Bone marrow (tissue), 2 donors: ENCODE data around the gene ZPR1.

Source experiments
- DNase-seq, 2 donors: peaks; one replicate each; lab custom pipeline; 2025; lab: John Stamatoyannopoulos, UW

The ZPR1 gene

DNA sequence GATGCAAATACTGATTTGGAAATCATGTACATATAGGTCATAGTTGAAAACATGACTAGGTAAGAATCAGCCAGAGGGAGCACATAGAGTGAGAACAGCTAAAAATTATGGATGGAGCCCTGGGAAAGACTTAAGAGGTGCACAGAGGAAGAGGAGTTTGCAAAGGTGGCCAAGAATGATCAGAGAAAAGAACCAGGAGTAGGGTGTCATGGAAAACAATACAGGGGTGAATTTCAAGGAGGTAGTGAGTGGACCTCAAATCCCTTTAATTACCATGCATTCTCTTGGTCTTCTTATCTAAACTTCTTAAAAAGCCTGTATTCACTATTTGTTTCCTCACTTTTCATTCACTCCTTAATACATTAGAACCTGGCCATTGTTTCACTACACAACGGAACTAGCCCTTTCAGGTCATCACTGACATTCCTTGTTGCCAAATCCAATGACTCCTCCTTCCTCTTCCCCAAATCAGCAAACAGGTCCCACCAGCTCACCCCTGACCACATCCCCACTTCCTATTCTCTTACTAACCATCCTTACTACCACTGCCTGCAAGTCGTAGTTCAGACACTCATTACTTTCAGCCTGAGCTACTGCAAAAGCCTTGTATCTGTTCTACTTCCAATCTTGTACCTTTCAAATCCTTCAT lies 37.6 kb downstream of the ZPR1 start:
- DNase-seq = no peak

DNA sequence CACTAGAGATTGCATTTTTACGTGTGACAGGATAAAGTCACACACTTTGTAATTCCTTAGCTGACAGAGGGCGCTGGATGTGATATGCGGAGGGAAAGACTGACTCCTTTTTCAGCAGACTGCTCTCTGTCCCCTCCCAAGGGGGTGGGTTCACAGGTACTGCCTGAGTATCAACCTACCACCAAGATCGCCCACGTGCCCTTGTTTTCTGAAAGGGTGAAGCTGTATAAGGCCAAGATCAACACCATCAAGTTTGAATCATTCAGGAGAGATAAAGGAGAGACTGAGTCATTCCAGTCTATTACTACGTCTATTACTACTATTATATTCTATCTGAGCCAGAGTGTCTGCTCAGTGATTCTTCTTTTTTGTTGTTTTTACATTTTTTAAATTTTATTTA lies 45.7 kb downstream of the ZPR1 start:
- no peak for DNase-seq

DNA sequence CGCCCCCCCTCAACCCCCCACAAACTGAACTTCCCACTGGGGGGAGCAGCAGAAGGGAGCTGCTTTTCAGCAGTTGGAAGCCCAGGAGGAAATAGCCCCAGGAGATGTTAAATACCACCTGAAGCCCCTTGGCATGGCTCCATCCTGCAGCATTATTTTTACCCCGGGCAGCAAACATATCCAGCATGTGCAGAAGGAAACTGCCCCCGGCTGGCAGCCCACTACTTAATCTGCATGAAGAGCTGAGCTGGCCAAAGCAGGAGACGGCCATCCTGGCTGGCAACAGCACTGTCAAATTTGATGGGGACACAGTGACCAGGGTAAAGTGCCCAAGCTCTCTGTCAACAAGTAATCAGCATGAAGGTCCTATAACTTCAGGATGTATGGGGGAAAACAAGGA lies 47.1 kb downstream of the ZPR1 start:
- DNase-seq = no peak

DNA sequence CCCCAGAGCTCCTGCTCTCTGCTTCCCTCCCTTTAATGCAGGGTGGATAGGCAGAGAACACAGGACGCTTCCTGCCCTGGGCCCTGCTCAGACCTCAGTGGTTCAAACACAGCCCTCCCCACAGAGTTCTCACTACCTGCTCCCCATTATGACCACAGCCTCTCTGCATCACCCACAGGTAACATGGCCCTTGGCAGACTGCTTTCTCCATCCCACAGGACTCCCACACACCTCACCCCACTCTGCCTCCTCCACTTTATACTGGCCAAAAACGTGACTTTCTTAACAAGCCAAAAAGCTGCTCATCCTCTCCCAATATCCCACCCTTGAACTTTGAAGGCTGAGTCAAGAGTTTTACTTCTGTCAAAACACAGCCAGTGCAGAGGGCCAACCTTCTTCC lies 48.8 kb downstream of the ZPR1 start:
- DNase-seq = no peak

DNA sequence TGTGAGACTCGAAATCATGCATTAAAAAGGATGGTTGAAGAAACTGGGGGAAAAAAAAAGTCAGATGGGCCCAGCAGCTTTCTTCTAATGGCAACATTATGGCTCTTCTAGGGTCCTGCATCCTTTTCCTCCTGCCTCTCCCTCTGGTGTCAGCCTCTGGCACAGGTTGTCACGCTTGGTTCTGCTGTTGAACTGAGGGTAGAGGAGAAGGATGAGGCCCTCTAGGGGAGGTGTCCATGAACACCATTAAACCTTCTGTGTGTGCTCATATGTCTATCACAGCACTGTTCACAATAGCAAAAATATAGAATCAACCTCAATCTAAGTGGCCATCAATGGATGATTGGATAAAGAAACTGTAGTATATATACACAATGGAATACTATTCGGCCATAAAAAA lies 51.1 kb downstream of the ZPR1 start:
- no peak for DNase-seq

DNA sequence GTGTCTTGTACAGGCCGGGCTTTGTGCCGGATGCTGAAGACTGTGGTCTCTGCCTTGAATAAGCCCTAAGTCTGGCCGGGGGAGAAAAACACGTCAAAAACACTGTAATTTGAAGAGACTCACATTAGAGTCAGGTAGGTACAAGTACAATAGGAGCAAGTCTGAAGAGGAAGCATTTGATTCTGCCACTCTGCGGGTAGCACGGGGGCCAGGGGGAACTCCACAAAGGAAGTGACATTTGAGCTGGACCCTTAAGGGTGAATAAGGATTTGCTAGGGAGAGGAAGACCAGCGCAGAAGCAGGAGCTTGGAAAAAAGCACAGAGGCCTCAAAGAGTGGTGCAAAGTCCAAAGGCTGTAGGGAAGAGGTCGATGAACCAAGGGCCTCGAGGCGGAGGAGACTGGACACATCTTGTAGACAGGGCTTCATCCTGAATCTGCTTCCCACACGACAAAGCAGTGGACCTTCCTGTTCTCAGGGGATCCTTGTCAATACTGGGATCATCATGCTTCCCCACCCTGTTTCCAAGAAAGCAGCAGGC lies 53.8 kb downstream of the ZPR1 start:
- DNase-seq = no peak

DNA sequence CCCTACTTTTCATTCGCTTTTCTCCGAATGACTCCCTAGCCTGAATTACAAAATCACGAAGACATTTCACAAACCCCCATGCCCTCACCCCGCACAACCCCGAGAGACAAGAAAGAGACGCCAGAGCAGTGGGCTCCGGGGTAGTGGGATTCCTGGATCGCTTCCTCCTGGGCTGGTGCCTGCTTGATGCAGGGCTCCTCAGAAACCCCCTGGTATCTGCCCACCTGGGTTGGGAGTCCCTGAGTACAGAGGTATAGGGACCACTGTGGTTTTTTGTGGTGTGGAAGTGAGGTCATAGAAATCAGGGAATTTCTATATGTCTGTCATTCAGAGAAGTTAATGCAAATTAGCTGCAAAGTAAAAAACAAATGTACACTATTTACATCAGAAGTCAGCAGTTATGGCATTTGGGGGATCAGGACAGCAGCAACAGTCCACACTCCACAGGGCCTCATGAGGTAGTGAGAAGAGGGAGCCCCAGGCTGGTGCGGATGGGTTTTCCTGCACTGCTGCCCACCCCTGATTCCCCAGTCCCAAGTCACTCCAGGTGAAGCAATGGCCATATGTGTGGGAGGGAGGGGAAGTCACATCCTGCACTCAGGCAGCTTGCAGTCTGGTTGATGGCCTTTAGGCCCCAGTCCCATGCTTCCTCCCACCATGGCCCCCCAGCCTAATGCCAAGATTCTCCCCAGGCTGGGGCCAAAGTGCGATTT lies 54.6 kb downstream of the ZPR1 start:
- no peak for DNase-seq

DNA sequence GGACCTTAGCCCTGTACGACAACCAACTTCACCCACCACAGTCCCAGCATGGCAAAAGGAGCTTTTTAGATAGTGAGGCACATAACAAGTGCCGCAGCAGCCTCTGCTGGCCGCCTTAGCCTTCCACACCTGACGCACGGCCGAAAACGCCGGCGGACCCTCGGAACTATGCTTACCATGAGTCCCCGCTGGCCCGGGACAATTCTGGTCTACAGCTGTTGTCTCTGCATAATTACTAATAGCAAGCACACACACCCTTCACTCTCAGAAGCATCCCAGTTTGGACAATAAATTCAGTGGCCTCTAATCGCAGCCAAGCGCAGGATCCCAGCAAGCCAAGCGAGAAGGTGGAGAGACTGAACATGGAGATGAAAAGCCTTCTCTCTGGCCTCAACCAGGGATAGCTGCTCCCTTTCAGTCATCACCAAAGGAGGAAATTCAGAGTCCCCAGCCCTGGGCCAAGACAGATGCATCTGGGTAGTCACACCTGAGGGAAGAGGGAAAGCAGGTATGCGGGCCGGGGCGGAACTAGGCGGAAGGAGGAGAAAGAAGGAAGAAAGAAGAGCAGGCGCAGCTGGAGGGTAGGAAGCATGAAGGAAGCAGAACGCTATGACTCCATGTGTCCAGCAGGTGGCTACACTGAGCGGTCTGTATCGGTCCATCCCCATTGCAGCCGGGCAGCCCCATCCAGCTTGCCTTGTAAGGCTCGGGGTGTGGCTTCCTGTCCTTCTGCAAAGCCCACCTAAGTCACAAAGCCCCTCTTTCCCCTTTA lies 55.4 kb downstream of the ZPR1 start:
- peak; percentile 16 to 33 for DNase-seq

DNA sequence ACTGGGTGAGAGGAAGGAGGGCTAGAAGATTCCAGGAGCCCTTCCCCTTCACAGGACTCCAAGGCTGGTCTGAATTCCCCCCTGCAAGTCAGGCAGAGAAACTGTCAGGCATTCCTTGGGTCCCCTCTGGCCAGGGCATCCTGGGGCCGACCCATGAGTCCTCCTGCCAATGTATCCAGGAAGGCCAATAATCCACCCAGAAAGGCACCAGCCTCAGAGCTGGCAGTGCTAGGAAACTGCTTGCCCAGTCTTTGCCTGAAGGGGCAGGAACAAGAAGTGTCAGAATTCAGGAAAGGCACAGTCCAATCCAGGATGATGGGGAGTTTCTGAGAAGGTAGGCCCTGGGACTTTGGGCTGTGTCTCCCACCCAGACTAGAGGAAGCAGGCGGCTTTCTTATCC lies 56.0 kb downstream of the ZPR1 start:
- DNase-seq = no peak

DNA sequence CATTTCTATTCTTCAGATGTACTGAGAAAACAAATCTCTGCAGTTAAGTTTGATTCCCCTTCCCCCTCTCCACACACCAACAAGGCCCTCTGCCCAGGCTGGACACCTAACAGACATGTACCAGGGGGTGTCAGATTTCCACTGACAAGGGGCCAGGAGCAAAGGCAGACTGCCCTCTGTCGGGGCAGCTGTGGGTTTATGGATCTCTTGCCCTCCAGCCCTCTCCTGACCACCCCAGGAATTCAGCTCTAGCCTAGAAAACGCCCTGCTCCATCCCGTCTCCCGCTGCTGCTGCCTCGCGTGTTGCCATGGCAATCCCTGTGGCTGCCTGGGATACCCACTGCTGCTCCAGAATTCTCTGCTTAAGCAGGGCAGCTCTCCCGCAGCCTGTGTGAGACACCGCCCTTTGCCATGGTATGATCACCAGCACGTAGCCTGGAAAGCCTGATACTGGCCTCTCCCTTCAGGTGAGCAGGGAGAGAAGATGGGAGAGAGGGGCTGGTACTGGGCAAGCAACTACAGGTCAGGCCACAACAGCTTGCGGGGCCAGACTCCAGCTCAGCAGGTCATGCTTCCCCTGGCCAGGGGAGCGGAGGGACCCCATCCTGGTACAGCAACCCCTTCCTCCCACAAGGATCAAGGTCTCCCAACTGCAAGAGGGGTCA lies 56.6 kb downstream of the ZPR1 start:
- DNase-seq = no peak

DNA sequence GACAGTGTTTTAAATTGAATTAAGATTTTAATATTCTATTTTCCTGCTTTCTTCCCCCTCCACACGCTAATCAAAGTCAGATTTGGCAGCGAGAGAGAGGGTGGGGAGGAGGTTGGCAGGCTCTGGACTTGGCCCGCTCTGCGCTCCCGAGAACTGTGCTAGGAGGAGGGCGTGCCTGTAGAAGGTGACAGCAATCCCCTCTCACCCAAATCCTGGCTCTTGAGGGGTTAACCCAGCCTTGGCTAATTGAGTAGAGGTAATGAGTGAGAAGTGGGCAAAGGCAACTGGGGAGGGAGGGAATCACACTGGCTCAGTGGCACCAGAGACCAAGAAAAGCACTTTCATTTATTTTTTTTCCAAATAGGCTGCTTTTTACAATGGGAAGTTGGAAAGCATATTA lies 57.2 kb downstream of the ZPR1 start:
- DNase-seq = no peak

DNA sequence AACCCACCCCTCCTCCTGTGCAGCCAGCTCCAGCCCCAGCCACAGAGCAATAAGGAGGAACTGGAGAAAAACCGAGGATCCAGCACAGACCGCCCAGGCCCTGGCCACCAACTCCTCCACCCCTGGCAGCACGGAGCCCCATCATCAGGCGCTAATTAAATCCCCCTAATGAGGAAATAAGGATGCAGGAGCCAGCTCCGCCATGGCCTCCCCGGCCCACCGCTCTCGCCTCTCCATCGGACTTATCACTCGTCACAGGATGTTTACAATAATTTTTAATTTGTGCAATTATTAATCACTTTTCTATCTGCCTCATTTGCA lies 57.6 kb downstream of the ZPR1 start:
- DNase-seq = no peak

DNA sequence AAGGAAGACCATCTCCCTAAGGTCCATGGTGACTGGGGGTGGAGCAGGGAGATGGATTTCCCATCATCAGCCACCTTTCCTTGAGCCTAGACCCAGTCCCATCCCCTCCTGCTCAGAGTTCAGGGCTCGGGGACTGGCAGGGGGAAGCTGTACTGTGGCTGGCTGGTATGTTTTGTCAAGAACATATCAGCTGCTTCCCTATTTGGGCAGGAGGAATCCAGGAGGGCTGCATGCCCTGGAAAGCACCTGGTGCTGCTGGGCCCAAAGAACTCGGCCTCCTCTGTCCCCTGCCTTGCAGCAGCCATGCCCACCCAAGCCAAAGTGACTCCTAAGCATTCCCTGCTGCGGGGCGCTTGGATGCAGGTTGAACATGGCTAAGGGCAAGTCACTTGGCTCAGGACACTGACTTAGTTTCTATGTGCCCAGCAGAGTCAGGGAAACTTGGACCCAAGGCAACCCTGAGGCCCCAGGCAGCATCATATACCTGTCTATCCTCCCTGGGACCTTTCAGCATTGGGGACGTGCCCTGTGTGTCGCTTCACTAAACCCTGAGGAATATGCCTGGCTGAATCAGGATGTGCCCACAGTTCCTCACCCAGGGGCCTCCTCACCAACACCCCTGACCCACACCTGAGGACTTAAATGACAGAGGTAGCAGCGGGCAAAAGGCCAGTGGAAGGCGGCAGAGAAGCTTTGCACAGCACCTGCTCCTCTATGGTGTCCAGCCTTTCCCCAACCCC lies 58.2 kb downstream of the ZPR1 start:
- no peak for DNase-seq

DNA sequence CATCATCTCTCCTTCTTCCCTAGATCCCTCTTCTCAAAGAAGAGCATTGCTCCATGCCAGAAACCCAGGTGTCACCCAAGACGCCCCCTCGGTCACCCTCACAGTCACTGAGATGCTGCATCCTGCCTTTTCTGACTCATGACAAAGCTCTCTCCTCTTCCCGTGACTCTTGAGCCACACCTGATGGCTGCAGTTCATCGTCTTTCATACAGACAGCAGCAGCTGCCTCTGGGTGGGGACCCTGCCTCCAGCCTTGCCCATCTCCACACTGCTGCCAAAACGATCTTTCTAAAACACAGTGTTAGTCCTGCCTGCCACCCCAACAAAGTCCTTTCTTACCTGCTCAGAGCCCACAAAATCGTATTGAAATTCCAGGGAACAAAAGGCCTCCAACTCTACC lies 59.8 kb downstream of the ZPR1 start:
- no peak for DNase-seq

DNA sequence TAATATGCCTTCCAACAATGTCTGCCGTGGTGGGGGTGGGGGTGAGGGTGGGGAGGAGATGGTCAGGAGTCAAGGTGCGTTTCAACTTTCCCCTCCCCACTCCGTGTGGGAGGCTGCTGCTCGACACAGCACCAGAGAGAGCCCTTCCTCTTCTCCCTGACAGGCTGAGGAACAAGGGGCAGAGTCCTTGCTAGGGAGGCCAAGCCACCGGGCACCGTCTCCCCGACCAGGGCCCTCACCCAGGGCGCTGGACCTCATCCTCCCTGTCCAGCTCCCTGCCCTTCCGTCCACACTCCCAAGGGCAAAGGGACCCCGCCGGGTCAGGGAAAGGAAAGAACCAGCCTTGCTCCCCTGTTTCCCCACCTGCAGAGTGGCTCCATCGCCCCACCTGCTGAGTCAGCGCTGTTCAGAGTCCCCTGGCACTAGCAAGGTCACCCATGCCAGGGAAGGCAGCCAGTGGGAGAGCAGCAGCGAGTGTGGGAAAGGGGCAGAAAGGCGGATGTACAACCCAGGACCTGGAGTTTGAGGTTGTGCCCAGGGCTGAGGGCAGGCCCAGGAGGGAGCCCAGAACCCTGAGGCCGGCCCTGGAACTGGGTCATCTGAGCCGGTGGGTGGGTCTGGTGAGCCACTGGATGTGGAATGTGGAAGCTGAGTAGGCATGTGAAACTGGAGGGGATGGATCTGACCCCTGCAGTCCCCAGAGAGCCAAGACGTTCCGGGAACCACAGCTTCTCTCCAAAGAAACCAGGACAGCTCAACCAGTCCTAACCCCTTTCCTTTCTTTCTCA lies 62.2 kb downstream of the ZPR1 start:
- no peak for DNase-seq

DNA sequence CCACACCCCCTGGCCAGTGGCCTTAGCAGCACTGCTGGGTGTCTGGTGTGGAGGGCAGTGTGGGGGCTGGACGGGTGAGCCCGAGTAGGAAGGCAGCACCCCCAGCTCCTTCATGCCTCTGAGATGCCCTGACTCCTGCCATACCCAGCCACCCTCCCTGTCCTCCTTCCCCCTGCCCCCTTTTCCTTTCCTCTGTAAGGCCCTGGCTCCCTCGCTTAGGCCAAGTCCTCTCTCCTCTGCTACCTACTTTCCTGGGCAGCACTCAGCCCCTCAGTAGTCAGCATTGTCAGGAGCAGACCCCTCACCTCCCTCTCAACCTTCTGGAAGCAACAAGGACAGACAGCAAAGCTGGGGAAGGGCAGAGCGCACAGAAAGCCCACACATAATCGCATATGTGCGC lies 63.0 kb downstream of the ZPR1 start:
- no peak for DNase-seq
